Measurements from ENCODE around the gene GPHA2. TPM values are rescaled to one million over a fixed set of nuclear protein-coding genes. Genes with fewer than 3 reads are reported as not detected.

Gene GPHA2
- total RNA-seq, 4 donors from 2014 or later: not detected

- H3K36me3 ChIP-seq: no peaks in the 10 kb centered on the region
- intact Hi-C loops (cut with DNase I; ENCODE audit: low total_unique reads): no loop called here
Observed at GRCh38 chr11:64898076-64898445, 37.6 kb downstream of the GPHA2 start.

GRCh38 chr11:64897381-64898075, 38.2 kb downstream of the GPHA2 start:
- no peaks in the 10 kb centered on the region for H3K36me3 ChIP-seq
- no peaks in the 10 kb centered on the region for H3K4me1 ChIP-seq
- no peak for DNase-seq
- H3K4me3 ChIP-seq: no peak overlapping the region
- H3K27me3 ChIP-seq: no peaks in the 10 kb centered on the region
- H3K27ac ChIP-seq: no peak overlapping the region
- H3K9me3 ChIP-seq: no peaks in the 10 kb centered on the region
- TF ChIP-seq CTCF (IDR thresholded peaks at IDR 0.05): no peak
- no peak for TF ChIP-seq POLR2A (IDR thresholded peaks at IDR 0.05)
- intact Hi-C loops (cut with DNase I; ENCODE audit: low total_unique reads): no loop called here

More at GRCh38 chr11:64898076-64898445, 37.6 kb downstream of the GPHA2 start:
- no peaks in the 10 kb centered on the region for H3K4me1 ChIP-seq
- TF ChIP-seq CTCF (IDR thresholded peaks at IDR 0.05): no peak
- TF ChIP-seq POLR2A (IDR thresholded peaks at IDR 0.05): no peak
- DNase-seq: no peak
- no peak overlapping the region for H3K4me3 ChIP-seq
- no peaks in the 10 kb centered on the region for H3K27me3 ChIP-seq
- H3K9me3 ChIP-seq: no peaks in the 10 kb centered on the region
- H3K27ac ChIP-seq: no peak overlapping the region

- intact Hi-C loops (cut with DNase I; ENCODE audit: low total_unique reads): no loop called here
- H3K27ac ChIP-seq: no peak overlapping the region
- TF ChIP-seq POLR2A (IDR thresholded peaks at IDR 0.05): no peak
- H3K27me3 ChIP-seq: no peaks in the 10 kb centered on the region
- H3K36me3 ChIP-seq: no peaks in the 10 kb centered on the region
- DNase-seq: no peak
- H3K4me1 ChIP-seq: no peaks in the 10 kb centered on the region
- H3K9me3 ChIP-seq: no peaks in the 10 kb centered on the region
- no peak overlapping the region for H3K4me3 ChIP-seq
Observed at GRCh38 chr11:64896448-64897022, 39.2 kb downstream of the GPHA2 start.

GRCh38 chr11:64894812-64895452, 40.8 kb downstream of the GPHA2 start:
- Histone ChIP-seq H3K4me1 (no peaks in the 10 kb centered on the region), H3K4me3 (no peak overlapping the region), H3K27me3 (no peaks in the 10 kb centered on the region), H3K27ac (no peak overlapping the region), H3K36me3 (no peaks in the 10 kb centered on the region), H3K9me3 (no peaks in the 10 kb centered on the region)
- no peak for TF ChIP-seq POLR2A (IDR thresholded peaks at IDR 0.05)
- no peak for TF ChIP-seq CTCF (IDR thresholded peaks at IDR 0.05)
- intact Hi-C loops (cut with DNase I; ENCODE audit: low total_unique reads): no loop called here
- no peak for DNase-seq

- peak; percentile 80 to 83 for DNase-seq
- TF ChIP-seq POLR2A (IDR thresholded peaks at IDR 0.05) (peak in 1 of 2 donors; percentile 14), CTCF (IDR thresholded peaks at IDR 0.05) (peak; percentile 82 to 93 (median 90))
- Histone ChIP-seq H3K27ac (peak overlapping the region in 1 of 2 donors; percentile 28), H3K4me1 (no peaks in the 10 kb centered on the region), H3K27me3 (no peaks in the 10 kb centered on the region), H3K4me3 (no peak overlapping the region), H3K36me3 (no peaks in the 10 kb centered on the region), H3K9me3 (no peaks in the 10 kb centered on the region)
- intact Hi-C loops (cut with DNase I; ENCODE audit: low total_unique reads): no loop called here
Observed at GRCh38 chr11:64894070-64894811, 41.5 kb downstream of the GPHA2 start.

Measured in uterus (tissue), 4 donors.